NCI-H1436 (cell line): ENCODE data around the gene LRRC55.
"Not testable (repeated sequence)": the region's sequence is repeated elsewhere in the genome, so short reads cannot be mapped to it uniquely, and the experiment has no call there.

Source experiments
- DNase-seq: peaks from one replicate; lab custom pipeline; 2025; lab: John Stamatoyannopoulos, UW

The LRRC55 gene

DNA sequence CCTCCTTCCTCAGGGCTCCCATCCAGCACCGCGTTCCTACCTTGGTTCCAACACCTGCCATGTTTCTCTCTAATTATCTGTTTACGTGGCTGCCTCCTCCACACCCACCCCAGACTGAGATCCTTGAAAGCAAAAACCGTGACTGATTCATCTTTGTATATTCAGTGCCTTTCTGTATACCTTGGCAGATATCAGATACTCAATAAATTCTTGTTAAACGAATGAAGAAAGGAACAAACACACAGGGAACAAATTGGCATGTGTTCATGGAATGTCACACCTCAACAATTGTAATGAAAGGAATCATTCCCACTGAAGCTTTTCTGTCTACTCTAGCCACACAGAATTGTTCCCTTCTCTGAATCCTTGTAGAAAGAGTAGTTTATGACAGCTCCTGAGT, 20.4 kb upstream of the LRRC55 start:
- no peak for DNase-seq

DNA sequence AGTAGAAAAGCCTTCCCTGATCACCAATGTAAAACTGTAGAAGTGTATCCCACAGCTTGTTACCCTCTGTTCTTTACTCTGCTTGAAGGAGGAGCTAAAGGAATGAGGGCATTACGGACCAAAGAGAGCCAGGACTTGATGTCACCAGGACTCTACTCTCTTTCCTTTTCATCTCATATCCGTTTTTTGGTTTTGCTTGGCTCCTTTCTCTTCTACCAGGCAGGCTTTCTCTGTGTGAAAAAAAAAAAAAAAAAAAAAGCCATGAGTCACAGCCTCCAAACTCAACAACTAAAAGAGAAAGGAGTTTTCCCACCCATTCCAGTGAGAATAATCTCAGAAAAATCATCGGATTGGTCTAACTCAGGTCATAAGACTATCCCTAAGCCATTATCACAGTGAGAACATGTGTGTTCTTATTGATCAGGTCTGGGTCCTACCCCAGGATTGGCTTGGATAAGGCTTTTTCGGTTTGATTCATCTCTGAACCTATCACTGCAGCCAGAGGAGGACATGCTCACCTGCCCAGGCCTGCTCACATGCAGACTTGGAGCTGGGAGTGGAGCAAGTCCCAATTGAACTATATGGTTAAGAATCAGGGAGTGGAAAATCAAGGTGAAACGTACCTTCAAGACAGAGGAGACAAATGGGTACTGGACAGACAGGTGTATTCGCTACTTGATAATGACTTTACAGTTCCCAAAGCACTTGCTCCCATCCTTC, 19.4 kb upstream of the LRRC55 start:
- no peak for DNase-seq

DNA sequence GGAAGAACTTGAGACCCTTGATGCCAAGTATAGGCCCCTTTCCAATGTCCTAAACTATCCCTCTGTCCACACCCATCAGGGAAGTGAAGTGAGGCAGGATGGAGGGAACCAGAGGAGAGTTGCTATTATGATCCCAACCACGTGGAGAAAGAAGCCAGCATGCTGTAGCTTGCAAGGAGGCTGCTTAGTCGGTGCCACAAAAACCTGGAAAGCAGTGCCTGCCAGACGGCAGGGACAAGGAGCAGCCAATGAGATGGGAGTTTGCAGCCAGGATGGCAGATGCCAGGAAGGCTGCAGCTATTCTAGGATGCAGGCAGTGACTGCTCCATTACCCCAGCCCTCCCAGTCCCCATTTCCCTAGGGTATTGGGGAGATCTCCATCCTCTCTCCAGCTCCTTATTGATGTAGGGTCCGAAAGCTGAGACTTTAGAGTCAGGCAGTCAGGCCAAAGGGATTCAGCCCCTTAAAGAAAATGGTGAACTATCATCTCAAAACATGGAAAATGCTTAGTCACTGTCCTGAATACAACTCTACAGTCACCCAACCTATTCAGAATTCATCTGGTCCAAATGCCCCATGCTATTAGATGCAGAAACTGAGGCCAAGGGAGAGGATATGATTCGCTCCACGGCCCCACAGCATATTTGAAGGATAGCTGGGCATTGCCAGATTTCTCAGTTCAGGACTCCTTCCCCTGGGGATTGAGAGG, 18.4 kb upstream of the LRRC55 start:
- no peak for DNase-seq

DNA sequence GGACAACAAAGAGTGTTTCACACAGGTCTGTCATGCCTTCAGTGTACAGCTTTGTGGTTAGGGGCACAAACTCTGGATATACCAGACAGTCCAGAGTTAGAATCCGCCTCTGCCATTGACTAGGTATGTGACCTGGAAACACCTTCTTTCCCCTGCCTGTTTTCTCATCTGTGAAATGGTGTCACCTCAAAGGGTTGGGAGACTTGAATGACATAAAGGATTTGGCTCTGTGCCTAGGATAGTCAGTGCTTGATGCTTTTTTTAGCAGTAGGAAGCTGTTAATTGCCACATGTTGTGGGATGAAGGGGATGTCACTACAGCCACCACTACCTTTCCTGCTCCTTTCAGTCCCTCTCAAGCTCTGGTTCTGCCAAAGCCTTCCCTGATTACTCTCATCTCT, 17.4 kb upstream of the LRRC55 start:
- DNase-seq, result no peak

DNA sequence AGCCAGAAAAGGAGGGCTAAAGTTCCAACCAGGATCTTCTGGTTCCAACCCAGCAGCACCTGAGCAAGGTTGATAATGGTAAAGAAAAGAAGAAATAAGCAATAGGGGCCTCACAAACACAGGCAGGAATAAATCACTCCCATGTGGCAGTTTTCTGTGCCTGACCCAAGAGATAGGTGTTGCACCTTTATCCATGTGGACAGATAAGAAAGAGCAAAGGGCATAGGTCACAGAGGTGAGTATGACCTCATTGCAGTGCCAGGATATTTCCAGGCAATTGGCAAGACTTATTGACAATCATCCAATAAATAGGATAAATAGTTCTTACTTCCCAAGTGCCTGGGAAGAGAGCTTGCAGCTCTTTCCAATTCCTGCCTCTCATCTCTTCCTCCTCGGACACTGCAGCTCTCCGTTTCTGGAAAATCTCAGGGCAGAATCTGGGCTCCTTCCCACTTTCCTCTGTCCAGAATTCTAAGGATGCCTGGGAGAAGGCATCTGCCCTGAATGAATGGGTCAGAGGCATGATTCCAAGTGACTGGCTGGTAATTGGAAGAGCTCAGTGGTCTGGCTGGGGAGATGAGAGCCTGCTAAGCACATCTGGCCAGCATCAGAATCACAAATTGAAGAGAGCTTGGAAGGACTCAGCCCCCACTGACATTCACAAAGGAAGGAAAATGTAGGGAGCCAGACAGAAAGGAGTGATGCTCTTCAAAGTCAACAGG, 14.5 kb upstream of the LRRC55 start:
- DNase-seq, result no peak

DNA sequence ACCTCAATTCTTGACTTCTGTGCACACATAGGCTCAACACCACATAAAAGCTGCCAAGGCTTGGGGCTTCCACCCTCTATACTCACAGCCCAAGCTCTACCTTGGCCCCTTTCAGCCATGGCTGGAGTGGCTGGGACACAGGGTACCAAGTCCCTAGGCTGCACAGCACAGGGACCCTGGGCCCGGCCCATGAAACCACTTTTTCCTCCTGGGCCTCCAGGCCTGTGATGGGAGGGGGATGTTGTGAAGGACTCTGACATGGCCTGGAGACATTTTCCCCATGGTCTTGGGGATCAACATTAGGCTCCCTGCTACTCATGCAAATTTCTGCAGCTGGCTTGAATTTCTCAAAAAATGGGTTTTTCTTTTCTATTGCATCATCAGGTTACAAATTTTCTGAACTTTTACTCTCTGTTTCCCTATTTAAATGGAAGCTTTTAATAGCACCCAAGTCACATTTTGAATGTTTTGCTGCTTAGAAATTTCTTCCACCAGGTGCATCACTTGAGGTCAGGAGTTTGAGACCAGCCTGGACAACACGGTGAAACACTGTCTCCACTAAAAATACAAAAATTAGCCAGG, 11.9 kb upstream of the LRRC55 start:
- not testable (repeated sequence) for DNase-seq

DNA sequence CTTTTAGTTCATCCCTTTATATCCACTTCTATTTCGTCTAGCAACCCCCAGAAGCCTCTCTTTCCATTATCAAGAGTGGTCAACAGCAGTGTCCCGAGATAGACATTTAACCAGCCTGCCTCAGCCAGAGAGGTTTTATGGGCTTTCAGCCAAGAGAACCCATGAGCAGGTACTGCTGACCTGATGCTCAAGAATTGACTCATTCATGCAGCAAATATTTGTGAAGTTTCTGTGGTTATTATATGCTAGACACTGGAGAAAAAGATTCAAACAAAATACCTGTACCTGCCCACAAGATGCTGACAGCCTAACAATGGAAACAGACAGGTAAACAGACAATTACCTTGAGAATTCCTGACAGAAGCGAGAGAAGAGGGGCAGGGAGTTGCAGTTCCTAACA, 9.7 kb upstream of the LRRC55 start:
- no peak for DNase-seq

DNA sequence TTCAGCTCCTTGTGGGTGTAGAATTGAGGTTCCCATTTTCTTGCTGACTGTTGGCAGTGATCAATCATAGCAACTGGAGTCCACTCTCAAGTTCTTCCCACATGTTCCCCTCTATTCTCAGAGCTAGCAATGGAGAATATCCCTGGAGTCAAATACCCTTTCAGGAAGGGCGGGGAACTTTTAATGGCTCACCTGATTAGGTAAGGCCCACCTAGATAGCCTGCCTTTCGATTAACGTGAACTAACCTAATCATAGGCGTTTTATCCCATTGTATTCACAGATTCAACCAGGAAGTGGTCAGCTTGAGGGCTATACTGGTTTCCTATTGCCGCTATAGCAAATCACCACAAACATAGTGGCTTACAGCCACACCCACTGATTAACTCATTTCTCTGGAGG, 7.1 kb upstream of the LRRC55 start:
- DNase-seq, result no peak

DNA sequence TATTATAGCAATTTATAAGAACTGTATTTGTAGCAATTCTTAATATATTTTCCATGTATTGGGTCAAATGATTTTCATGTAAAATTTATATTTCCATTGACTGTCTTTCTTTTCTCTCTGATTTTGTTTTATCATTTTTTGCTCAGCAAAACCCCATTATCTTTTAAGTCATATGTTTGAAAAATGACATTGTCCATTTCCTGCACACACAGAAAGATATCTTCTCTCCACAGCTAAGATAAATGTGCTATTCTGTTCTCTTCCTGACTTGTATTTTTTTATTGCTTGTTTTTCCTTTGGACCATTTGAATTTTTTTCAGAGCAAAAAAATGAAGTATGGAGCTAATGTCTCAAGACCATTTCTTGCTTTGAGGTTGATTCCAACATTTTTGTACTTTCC, 6.3 kb upstream of the LRRC55 start:
- no peak for DNase-seq

DNA sequence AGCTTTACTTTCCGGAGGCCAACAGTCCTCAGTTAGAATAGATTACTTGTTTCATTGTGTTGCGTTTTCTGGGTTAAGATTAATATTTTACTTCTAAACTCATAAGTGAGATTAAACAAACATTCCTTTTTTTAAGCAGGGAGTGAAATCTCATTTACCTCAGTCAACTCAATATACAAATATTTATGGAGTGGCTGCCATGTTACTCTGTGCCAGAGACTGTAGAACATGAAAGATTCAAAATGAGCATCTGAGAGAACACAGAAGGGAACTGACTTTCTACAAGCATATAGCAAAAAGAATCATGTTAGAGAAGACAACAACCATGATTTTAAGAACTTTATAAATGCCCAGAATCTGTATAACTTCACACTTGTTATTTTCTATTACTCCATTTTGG, 3.4 kb upstream of the LRRC55 start:
- no peak for DNase-seq

DNA sequence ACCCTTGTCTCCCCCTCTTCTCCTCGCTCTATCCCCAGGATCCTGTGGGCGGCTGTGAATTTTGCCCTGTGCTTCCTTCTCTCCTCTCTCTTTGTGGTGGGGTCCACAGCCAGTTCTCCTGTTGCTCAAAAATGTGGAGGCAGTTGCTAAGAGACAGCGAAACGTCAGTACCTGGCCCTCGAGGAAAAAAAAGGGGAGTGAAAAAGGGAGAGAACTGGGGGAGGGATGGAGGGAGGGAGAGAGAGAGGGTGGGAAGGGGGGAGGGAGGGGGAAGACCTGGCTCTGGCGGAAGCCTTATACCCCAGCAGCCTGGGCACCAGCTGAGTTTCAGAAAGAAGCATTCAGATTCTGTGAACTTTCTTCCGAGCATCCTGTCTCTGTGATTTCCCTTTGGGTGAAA, 2.1 kb upstream of the LRRC55 start:
- DNase-seq, result no peak

DNA sequence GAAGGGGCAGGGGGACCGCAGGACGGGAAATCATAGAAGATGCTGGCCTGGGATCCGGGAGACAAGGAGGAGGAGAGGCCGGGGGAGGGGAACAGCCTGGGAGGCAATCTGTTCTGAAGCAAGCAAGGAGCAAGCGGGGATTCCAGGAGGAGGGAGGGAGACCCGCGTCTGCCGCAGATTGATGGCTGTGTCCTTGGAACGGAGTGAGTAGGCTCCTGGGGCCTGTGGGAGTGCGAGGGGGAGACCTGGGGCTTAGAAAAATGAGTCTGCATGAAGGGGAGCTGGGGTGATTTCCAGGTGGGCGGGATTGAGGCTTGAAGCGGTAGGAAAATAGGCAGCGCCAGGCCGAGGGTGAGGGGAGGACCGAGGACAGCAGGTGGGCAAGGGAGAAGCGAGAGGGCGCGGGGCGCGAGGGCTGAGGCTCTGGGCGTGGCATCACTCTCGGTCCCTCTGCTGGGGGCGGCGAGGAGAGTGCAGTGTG, 1.6 kb upstream of the LRRC55 start:
- DNase-seq, result no peak

DNA sequence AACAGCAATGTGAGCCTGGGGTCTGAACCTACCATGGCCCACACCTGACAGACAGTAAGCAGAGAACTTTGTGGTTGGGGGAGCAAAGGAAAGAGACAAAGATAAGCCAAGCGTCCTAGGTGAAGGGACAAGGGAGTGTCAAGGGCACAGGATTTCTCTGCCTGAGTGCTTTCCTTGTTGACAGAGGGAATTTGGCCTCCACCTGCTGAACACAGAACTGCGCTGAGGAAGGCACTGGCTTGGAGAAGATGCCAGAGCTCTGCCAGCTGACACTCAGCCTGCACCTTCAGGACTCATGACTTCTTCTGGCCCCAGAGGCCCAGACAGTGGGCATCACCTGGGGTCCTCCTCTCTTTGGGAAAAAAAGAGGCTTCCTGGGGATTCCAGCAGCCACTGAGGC, 789 bp upstream of the LRRC55 start:
- no peak for DNase-seq

DNA sequence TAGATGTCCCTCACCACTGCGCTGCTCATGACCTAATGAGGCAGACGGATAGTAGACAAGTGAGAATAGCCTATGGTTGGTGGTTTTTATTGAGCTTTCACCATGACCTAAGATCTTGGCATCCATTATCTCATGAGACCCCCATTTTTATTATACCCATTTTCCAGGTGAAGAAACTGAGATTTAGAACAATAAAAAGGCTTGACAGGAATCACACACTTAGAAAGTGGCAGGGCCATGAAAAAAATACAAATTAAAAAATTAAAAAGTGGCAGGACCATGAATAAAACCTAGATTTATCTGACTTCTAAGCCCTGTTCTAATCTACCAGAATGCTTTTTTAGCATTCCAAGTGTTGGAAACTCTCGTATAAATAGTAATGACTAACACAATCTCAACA, 1.1 kb downstream of the LRRC55 start:
- no peak for DNase-seq

DNA sequence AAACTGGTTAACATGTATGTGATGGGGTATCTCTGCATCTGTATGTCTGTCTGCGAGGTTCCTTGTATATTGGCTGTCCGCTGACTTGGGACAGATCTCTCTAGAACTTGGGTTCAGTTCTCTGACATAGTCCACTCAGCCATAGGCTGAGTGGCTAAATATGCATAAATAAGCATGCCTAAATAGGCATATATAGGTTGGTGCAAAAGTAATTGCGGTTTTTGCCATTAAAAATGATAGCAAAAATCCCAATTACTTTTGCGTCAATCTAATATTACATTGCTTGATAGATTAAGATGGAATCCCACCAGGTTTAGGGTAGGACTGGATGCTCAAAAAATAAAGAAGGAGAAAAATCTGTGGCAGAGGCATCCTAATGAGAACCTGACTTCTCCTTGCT, 8.8 kb downstream of the LRRC55 start:
- DNase-seq, result no peak

DNA sequence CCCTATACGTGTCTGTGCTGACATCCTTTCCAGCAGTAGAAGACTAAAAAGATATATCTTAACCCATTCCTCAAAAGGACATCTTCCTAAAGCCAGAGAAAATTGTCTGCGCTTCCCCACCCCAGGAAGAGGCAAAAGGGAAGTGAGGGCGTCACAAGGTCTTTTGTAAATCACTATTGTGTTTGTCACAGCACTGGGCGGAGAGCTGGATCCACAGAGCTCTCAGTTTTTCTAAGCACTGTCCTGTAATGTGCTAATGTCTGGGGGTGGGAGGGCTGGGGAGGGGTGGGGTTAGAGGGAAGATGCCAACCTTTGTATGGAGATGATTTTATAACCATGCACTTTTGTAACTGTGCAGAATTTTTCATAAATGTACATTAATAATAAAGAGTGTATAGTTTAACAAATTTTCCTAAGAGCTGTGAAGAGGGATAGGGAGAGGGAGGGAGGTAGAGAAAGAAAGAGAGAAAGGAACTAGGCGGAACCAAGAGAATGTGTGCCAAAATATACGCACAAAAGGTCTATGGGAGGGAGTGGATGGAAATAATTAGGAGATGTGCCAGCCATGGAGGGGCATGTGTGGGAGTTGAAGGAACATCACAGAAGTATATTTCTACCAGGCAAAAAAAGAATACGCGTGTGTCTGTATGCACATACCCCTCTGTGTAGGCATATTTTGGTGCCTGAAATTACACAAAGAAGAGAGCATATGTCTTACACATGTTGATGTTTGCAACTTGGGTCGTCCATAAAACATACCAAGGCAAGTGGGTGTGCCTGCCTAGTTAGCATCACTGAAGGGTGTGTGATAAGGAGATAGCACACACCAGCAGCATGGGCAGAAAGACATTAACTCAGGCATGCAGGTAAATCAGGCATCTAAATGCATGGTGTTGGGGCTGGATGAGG, 9.8 kb downstream of the LRRC55 start:
- no peak for DNase-seq

DNA sequence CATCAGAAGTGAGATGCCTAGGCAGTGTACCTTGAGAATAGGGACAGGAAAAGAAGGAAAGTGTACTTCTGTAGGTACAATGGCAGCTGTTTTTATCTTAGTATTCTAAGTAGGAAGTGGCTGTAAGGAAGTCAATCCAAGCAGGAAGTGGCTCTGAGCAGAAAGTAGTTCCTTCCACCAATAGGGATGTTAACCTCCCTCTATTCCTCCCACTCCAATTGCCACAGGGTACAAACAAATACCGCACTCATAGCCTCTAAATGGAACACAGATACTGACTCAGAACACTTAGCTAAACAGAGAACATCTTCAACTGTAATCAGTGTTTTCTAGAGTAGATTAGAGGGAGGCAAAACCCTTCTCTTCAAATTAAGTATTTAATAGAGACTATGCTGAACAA, 10.6 kb downstream of the LRRC55 start:
- DNase-seq, result no peak

DNA sequence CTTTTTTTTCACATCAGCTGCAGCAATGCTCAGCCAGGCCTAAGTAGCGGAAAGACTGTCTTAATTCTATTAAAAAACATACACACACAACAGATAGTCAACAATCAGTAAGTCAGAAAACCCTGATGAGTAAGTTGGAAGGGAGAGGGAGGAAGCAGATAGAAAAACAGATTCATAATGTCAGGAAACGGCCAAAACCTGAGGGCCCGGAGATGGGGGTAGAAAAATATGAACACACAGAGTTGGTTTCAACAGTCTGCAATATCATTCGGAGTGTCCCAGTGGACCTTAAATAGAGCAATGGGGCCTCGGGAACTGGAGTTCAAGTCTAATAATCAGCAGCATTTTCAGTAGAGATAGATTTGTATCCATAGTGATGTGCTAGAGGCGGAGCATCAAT, 14.8 kb downstream of the LRRC55 start:
- no peak for DNase-seq

DNA sequence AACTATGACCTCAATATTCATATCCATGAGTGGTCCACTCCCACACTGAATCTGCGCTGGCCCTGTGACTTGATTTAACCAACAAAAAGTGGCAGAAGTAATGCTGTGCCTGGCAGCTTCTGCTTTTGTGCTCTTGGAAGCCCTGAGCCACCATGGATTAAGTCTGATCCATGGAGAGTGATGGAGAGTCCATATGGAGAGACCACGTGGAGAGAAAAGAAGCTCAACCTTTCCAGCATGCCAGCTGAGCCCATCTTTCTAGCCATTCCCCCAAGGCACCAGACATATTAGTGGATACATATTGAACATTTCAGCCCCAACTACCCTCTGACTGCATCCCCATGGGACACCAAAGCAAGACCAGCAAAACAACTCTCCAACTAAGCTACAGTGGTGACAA, 16.0 kb downstream of the LRRC55 start:
- no peak for DNase-seq

DNA sequence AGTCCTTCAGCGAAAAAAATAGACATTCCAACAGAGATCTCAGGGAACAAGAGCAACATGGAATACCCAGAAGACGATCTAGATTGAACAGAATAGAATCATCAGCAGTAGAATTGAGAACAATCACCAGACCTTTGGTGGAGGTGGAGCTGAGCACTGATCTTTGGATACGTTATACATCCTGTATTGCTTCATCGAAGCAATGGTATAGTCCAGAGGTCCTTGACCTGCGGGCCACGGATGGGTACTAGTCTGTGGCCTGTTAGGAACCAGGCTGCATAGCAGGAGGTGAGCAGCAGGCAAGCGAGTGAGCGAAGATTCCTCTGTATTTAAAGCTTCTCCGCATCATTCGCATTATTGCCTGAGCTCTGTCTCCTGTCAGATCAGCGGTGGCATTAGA, 17.6 kb downstream of the LRRC55 start:
- no peak for DNase-seq

DNA sequence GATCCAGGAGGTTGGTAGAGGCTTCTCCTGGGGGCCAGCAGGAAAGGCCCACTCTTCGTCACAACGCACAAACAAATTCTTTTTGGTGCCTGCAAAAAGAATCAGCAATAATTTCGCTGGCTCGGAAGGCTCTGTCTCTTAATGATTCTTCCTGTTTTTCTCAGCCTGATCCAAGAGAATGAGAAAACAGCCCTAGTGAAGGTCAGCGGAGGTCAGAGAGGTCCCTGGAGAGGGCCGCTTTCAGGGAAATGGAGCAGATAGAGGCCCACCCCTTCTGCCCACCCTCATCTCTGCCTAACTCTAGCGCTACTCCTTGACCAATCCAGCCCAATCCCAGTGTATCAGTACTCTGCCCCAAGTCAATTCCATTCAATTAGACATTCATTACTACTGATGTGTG, 19.2 kb downstream of the LRRC55 start:
- DNase-seq, result no peak

DNA sequence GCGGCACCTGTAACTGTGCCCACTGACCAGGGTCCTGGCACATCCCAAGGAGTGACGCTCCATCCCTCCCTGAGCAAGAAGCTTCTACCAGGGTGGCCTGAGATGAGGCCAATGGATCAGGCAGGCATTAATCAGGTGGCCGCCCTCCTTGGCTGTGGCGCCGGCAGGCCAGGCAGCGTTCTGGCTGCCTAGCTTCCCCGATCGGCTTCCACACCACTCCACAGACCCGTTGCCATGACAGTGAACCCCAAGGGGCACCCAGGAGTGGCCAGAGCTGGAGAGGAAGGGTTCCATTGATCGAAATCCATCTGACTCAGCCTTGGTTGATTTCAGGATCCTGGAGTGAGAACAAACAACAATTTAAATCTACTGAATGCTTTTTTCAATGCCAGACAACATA, 20.5 kb downstream of the LRRC55 start:
- DNase-seq, result no peak
